HEK293T (cell line): ENCODE data around the gene TNFRSF11A.

Experiments
- CTCF ChIA-PET: fragments of 350-600 bp; formaldehyde crosslinking; extraction: SDS; loops from one replicate; lab custom pipeline; 2021; ENCODE audit warnings: antibody characterized with exemption, inconsistent platforms; lab: Yijun Ruan, JAX
- POLR2A ChIA-PET: fragments of 350-600 bp; formaldehyde crosslinking; extraction: SDS; loops from one replicate; lab custom pipeline; 2020; ENCODE audit warnings: antibody characterized with exemption, inconsistent platforms; lab: Yijun Ruan, JAX
- DNase-seq: peaks from one replicate; pipeline ENCODE4 v3.0.0; 2012; ENCODE audit warnings: mixed read lengths; ENCODE audit errors: extremely low spot score
- ARNT ChIP-seq: fragments of 450-650 bp; IDR thresholded peaks from 2 replicates; pipeline ENCODE4 v1.6.1; 2017; ENCODE audit warnings: mild to moderate bottlenecking
- BHLHE40 ChIP-seq: fragments of 450-650 bp; IDR thresholded peaks from 2 replicates; pipeline ENCODE4 v1.6.1; 2016; ENCODE audit warnings: mild to moderate bottlenecking, moderate library complexity, borderline replicate concordance
- CTBP1 ChIP-seq: fragments of 450-650 bp; IDR thresholded peaks from 2 replicates; pipeline ENCODE4 v1.6.1; 2016; ENCODE audit warnings: borderline replicate concordance
- ELF4 ChIP-seq: fragments of 450-650 bp; IDR thresholded peaks from 2 replicates; pipeline ENCODE4 v1.6.1; 2017; ENCODE audit warnings: antibody characterized with exemption
- FOXA1 ChIP-seq: fragments of 450-650 bp; IDR thresholded peaks from 2 replicates; pipeline ENCODE4 v1.6.1; 2016; ENCODE audit warnings: mild to moderate bottlenecking
- FOXK2 ChIP-seq: fragments of 450-650 bp; IDR thresholded peaks from 2 replicates; pipeline ENCODE4 v1.6.1; 2016; ENCODE audit warnings: mild to moderate bottlenecking
- FOXM1 ChIP-seq: fragments of 450-650 bp; IDR thresholded peaks from 2 replicates; pipeline ENCODE4 v1.6.1; 2017; ENCODE audit warnings: mild to moderate bottlenecking, borderline replicate concordance
- HDGF ChIP-seq: fragments of 450-650 bp; IDR thresholded peaks from 2 replicates; pipeline ENCODE4 v1.6.1; 2017; ENCODE audit warnings: antibody characterized with exemption, borderline replicate concordance
- L3MBTL2 ChIP-seq: fragments of 450-650 bp; conservative IDR thresholded peaks from 2 replicates; pipeline ENCODE4 v1.6.1; 2016; ENCODE audit warnings: mild to moderate bottlenecking
- LEF1 ChIP-seq: fragments of 450-650 bp; IDR thresholded peaks from 2 replicates; pipeline ENCODE4 v1.6.1; 2017; ENCODE audit warnings: mild to moderate bottlenecking, borderline replicate concordance
- NFRKB ChIP-seq: fragments of 450-650 bp; IDR thresholded peaks from 2 replicates; pipeline ENCODE4 v1.6.1; 2016; ENCODE audit warnings: mild to moderate bottlenecking, moderate library complexity
- PKNOX1 ChIP-seq: fragments of 450-650 bp; IDR thresholded peaks from 2 replicates; pipeline ENCODE4 v1.6.1; 2016
- SP1 ChIP-seq: fragments of 450-650 bp; IDR thresholded peaks from 2 replicates; pipeline ENCODE4 v1.6.1; 2017
- SUZ12 ChIP-seq: fragments of 450-650 bp; IDR thresholded peaks from 2 replicates; pipeline ENCODE4 v1.6.1; 2016; ENCODE audit warnings: mild to moderate bottlenecking
- TARDBP ChIP-seq: fragments of 450-650 bp; IDR thresholded peaks from 2 replicates; pipeline ENCODE4 v1.6.1; 2016
- ZNF384 ChIP-seq: fragments of 450-650 bp; IDR thresholded peaks from 2 replicates; pipeline ENCODE4 v1.6.1; 2016

TNFRSF11A gene

GRCh38 chr18:62332431-62332830, 7.3 kb downstream of the TNFRSF11A start:
- ChIA-PET POLR2A (interaction anchor here (0.6 kb wide), 1 partner anchor 655 kb away, joined by 3 read pairs; no protein-coding TSS in a partner anchor), CTCF (no interaction called here)
- TF ChIP-seq L3MBTL2 = no peak
- no peak for TF ChIP-seq NFRKB
- no peak for TF ChIP-seq ELF4
- TF ChIP-seq FOXK2 = no peak
- no peak for TF ChIP-seq BHLHE40
- no peak for TF ChIP-seq LEF1
- no peak for DNase-seq

- DNase-seq = no peak
- ChIA-PET POLR2A (no interaction called here), CTCF (no interaction called here)
- no peak for TF ChIP-seq FOXM1
Measured at GRCh38 chr18:62332964-62333695, 8.0 kb downstream of the TNFRSF11A start.

- CTCF ChIA-PET = no interaction called here
- DNase-seq = no peak
- no peak for TF ChIP-seq FOXA1
- TF ChIP-seq L3MBTL2 = no peak
- no peak for TF ChIP-seq LEF1
- POLR2A ChIA-PET = no interaction called here
Measured at GRCh38 chr18:62334120-62334519, 9.0 kb downstream of the TNFRSF11A start.

GRCh38 chr18:62335494-62335893, 10.4 kb downstream of the TNFRSF11A start:
- ChIA-PET CTCF (no interaction called here), POLR2A (no interaction called here)
- TF ChIP-seq SP1 (no peak), NFRKB (no peak), LEF1 (no peak), FOXK2 (no peak), FOXA1 (no peak), L3MBTL2 (no peak), PKNOX1 (no peak), FOXM1 (no peak), ZNF384 (no peak), TARDBP (no peak), HDGF (no peak), BHLHE40 (no peak)
- DNase-seq = no peak

- ChIA-PET CTCF (no interaction called here), POLR2A (no interaction called here)
- no peak for DNase-seq
- TF ChIP-seq ARNT = no peak
- no peak for TF ChIP-seq NFRKB
- TF ChIP-seq BHLHE40 = no peak
- no peak for TF ChIP-seq FOXM1
- TF ChIP-seq HDGF = no peak
- no peak for TF ChIP-seq SUZ12
- no peak for TF ChIP-seq FOXA1
- no peak for TF ChIP-seq TARDBP
- TF ChIP-seq SP1 = no peak
- TF ChIP-seq ZNF384 = no peak
- TF ChIP-seq CTBP1 = no peak
- TF ChIP-seq L3MBTL2 = no peak
- TF ChIP-seq LEF1 = no peak
- no peak for TF ChIP-seq FOXK2
- no peak for TF ChIP-seq PKNOX1
- no peak for TF ChIP-seq ELF4
Measured at GRCh38 chr18:62336618-62337017, 11.5 kb downstream of the TNFRSF11A start.

GRCh38 chr18:62337336-62337735, 12.2 kb downstream of the TNFRSF11A start:
- POLR2A ChIA-PET = no interaction called here
- CTCF ChIA-PET = no interaction called here
- DNase-seq = no peak
- TF ChIP-seq ZNF384 (no peak), CTBP1 (no peak), TARDBP (no peak), FOXA1 (no peak), SP1 (no peak)

GRCh38 chr18:62338446-62339105, 13.5 kb downstream of the TNFRSF11A start:
- DNase-seq = no peak

More at GRCh38 chr18:62338446-62339105, 13.5 kb downstream of the TNFRSF11A start:
- ChIA-PET POLR2A (no interaction called here), CTCF (no interaction called here)
- no peak for TF ChIP-seq FOXM1
- no peak for TF ChIP-seq LEF1
- no peak for TF ChIP-seq FOXA1
- no peak for TF ChIP-seq PKNOX1
- TF ChIP-seq SUZ12 = no peak
- no peak for TF ChIP-seq ELF4
- TF ChIP-seq HDGF = no peak
- TF ChIP-seq TARDBP = no peak
- no peak for TF ChIP-seq SP1
- TF ChIP-seq L3MBTL2 = no peak
- TF ChIP-seq ZNF384 = no peak
- TF ChIP-seq NFRKB = no peak
- TF ChIP-seq CTBP1 = no peak
